Chondrocyte (in vitro differentiated cells): ENCODE measurements around the gene ZCCHC7. TPM values are rescaled to one million over a fixed set of nuclear protein-coding genes. Genes with fewer than 3 reads are reported as not detected.

Experiments
- DNase-seq: peaks from one replicate; pipeline ENCODE4 v3.0.0; 2021; ENCODE audit warnings: mixed read lengths, low spot score
- H3K27ac Mint-ChIP-seq: one replicate; pipeline ENCODE4 v1.8.0; 2021; ENCODE audit warnings: mild to moderate bottlenecking, moderate library complexity, mixed read lengths; ENCODE audit not compliant: unreplicated experiment
- H3K27me3 Mint-ChIP-seq: 2 replicates; pipeline ENCODE4 v1.8.0; 2021; ENCODE audit warnings: low read depth, mixed read lengths
- H3K36me3 Mint-ChIP-seq: 2 replicates; pipeline ENCODE4 v1.8.0; 2021; ENCODE audit warnings: low read depth, mixed read lengths
- H3K4me1 Mint-ChIP-seq: 2 replicates; pipeline ENCODE4 v1.8.0; 2021; ENCODE audit warnings: low read depth, mild to moderate bottlenecking, mixed read lengths
- H3K4me3 Mint-ChIP-seq: one replicate; pipeline ENCODE4 v1.8.0; 2021; ENCODE audit warnings: mild to moderate bottlenecking, moderate library complexity, mixed read lengths; ENCODE audit not compliant: unreplicated experiment
- H3K9me3 Mint-ChIP-seq: 2 replicates; pipeline ENCODE4 v1.8.0; 2021; ENCODE audit warnings: low read depth, mixed read lengths
- CTCF ChIP-seq: fragments of 200-600 bp; sonication (generic); IDR thresholded peaks from 2 replicates; pipeline ENCODE4 v1.5.0; 2021; ENCODE audit warnings: antibody characterized with exemption, mild to moderate bottlenecking, moderate library complexity
- total RNA-seq: library from RNA; stranded (reverse); gene quantifications from 3 replicates; pipeline ENCODE4 v1.2.1, GENCODE V29; 2021

The ZCCHC7 gene
- total RNA-seq, 1 donor from 2014 or later: 22.5 TPM

DNA sequence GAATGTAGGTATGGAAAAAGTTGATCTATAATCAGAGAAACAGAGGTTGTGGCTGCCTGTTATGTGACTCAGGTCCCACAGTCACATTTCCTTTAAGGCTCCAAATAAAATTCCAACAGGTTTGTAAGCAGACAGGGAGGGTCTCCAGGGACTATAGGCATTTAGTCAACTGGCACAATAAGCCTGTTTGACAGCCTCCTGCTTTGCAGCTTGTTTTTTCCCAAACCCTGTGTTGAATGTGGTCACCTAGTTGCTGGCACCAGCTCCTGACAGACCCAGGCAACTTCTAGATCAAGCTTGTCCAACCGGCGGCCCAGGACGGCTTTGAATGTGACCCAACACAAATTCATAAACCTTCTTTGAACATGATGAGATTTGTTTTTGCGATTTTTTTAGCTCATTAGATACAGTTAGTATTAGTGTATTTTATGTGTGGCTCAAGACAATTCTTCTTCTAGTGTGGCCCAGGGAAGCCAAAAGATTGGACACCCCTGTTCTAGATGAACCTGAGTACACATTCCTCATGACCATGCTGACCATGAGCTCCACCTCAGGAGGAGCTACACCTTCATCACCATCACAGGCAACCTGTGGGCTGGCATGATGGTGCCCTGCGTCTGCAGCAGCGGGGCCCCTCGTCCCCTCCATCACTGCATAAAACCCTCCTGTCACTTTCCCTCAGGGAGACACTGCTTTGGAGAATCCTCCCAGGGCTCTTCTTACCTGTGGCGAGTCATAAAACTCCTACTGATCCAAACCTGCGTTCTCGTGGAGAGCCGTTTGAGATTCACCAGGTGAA, 286.4 kb downstream of the ZCCHC7 start:
- H3K4me3 Mint-ChIP-seq: no peak overlapping the region
- H3K4me1 Mint-ChIP-seq: peaks cover 5% of the 10 kb centered on the region
- H3K27ac Mint-ChIP-seq: no peak overlapping the region
- H3K9me3 Mint-ChIP-seq: no peaks in the 10 kb centered on the region
- no peak for DNase-seq
- no peak for TF ChIP-seq CTCF
- no peaks in the 10 kb centered on the region for H3K27me3 Mint-ChIP-seq
- no peaks in the 10 kb centered on the region for H3K36me3 Mint-ChIP-seq

GRCh38 chr9:37407468-37407867, 287.1 kb downstream of the ZCCHC7 start:
- Mint-ChIP-seq H3K36me3 (no peaks in the 10 kb centered on the region), H3K27me3 (no peaks in the 10 kb centered on the region), H3K4me1 (peaks cover 8% of the 10 kb centered on the region), H3K9me3 (no peaks in the 10 kb centered on the region), H3K27ac (no peak overlapping the region), H3K4me3 (no peak overlapping the region)
- DNase-seq: no peak
- TF ChIP-seq CTCF: peak; percentile 68

Other genes starting within 250 kb of the ZCCHC7 start
- gene PAX5, start 86.3 kb upstream of the ZCCHC7 start, total RNA-seq: not detected in 3 replicates